Lung (tissue), 12 donors: ENCODE results near the gene ACVR1B. TPM values are rescaled to one million over a fixed set of nuclear protein-coding genes. Genes with fewer than 3 reads are reported as not detected.

ENCODE experiments used
- ATAC-seq: fragments of 200-7000 bp; cut with Tn5 transposase; one replicate; pipeline ENCODE4 v1.9.1; 2020; ENCODE audit warnings: moderate number of reproducible peaks; ENCODE audit not compliant: insufficient read depth, low FRiP score
- DNase-seq, 3 donors: peaks; one replicate each; pipeline ENCODE4 v3.0.0-alpha.2; 2013 to 2017
- H3K27ac ChIP-seq, 2 donors: one replicate each; pipeline ENCODE4 v1.5.1; 2013; ENCODE audit warnings: mild to moderate bottlenecking in 2 of 2, moderate library complexity in 2 of 2, control low read depth in 1 of 2, inconsistent platforms in 1 of 2, low read depth in 1 of 2, low read length in 1 of 2
- H3K27me3 ChIP-seq, 3 donors: one replicate each; pipeline ENCODE4 v1.5.1; 2013; ENCODE audit warnings: low read length in 2 of 3; ENCODE audit not compliant: control insufficient read depth in 3 of 3, insufficient read depth in 3 of 3
- H3K36me3 ChIP-seq, 4 donors: one replicate each; pipeline ENCODE4 v1.5.1; 2013; ENCODE audit warnings: low read length in 4 of 4, mild to moderate bottlenecking in 1 of 4, moderate library complexity in 1 of 4; ENCODE audit not compliant: control insufficient read depth in 4 of 4, insufficient read depth in 4 of 4
- H3K4me1 ChIP-seq, 5 donors: one replicate each; pipeline ENCODE4 v1.5.1; 2013; ENCODE audit warnings: low read length in 5 of 5, mild to moderate bottlenecking in 2 of 5, moderate library complexity in 1 of 5; ENCODE audit not compliant: control insufficient read depth in 5 of 5, insufficient read depth in 5 of 5
- H3K4me3 ChIP-seq: one replicate; pipeline ENCODE4 v1.5.1; 2013; ENCODE audit warnings: mild to moderate bottlenecking, control low read depth, moderate library complexity
- H3K9ac ChIP-seq, 2 donors: one replicate each; pipeline ENCODE4 v1.5.1; 2013; ENCODE audit warnings: low read length in 2 of 2, control low read depth in 1 of 2; ENCODE audit not compliant: insufficient read depth in 1 of 2
- H3K9me3 ChIP-seq, 4 donors: one replicate each; pipeline ENCODE4 v1.5.1; 2013; ENCODE audit warnings: low read length in 3 of 4, mild to moderate bottlenecking in 1 of 4, moderate library complexity in 1 of 4; ENCODE audit not compliant: control insufficient read depth in 4 of 4, insufficient read depth in 3 of 4
- WGBS, 2 donors: extraction: QIAGEN DNeasy Blood & Tissue Kit; methylation state at CpG; one replicate each; pipeline ENCODE4 v1.1.7; 2013; 5-methylcytosine and 5-hydroxymethylcytosine counted together
- polyA plus RNA-seq, 2 donors: library from polyadenylated mRNA; stranded (reverse); fragments of 200-250 nt; gene quantifications; one replicate each; pipeline ENCODE4 v1.2.1, GENCODE V29; 2013
- total RNA-seq, 2 donors: library from RNA; depleted of rRNA in 1 of 2; stranded (reverse); fragments of >200 nt in 1 of 2; gene quantifications; one replicate each; pipeline ENCODE4 v1.2.1, GENCODE V29; 2014 to 2021
- TF ChIP-seq, protein P1 (sequence below): IDR thresholded peaks from 2 replicates; pipeline ENCODE4 v1.5.1; 2012; ENCODE audit warnings: mild to moderate bottlenecking; ENCODE audit errors: control extremely low read depth, extremely low read depth
- donor health status: control.
- donor health status: control.
- donor health status: Bipolar disorder and iron deficiency.
- donor health status: healthy.
- donor health status: DM: yes; HTN: yes; CAD: no.

The ACVR1B gene
- total and polyA plus RNA-seq, 4 donors = 14.0 to 41.7 (median 21.0) TPM

DNA sequence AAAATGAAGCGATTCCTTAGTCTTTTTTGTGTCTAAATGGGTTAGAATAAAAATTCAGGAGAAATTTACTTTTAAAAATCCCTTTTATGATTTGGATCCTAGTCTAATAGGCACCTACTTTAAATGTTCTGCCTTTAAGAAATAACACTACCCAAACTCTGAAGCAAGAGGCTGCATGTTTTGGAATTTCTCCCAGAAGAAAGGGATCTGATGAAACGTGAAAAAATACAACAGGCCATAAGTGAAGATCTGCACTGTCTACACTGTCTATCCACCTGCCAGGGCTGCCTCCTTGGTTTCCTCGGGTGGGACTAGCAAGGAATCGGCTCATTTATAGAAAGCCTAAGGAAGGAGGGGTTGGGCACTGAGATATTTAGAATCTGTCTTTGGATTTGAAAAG is 22.1 kb downstream of the ACVR1B start:
- TF ChIP-seq, protein P1, sequence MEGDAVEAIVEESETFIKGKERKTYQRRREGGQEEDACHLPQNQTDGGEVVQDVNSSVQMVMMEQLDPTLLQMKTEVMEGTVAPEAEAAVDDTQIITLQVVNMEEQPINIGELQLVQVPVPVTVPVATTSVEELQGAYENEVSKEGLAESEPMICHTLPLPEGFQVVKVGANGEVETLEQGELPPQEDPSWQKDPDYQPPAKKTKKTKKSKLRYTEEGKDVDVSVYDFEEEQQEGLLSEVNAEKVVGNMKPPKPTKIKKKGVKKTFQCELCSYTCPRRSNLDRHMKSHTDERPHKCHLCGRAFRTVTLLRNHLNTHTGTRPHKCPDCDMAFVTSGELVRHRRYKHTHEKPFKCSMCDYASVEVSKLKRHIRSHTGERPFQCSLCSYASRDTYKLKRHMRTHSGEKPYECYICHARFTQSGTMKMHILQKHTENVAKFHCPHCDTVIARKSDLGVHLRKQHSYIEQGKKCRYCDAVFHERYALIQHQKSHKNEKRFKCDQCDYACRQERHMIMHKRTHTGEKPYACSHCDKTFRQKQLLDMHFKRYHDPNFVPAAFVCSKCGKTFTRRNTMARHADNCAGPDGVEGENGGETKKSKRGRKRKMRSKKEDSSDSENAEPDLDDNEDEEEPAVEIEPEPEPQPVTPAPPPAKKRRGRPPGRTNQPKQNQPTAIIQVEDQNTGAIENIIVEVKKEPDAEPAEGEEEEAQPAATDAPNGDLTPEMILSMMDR = no peak
- H3K9me3 ChIP-seq = no peaks in the 10 kb centered on the region
- H3K36me3 ChIP-seq = peaks cover 5 to 17% (median 12%) of the 10 kb centered on the region in 4 donors
- DNase-seq (no peak), ATAC-seq (no peak)
- no peak overlapping the region for H3K4me3 ChIP-seq
- 65 to 69% methylated on average over 4 of the region's 4 CpGs for WGBS, 2 donors
- H3K4me1 ChIP-seq = peaks cover 5 to 45% (median 11%) of the 10 kb centered on the region in 5 donors
- H3K27ac ChIP-seq = no peak overlapping the region
- no peaks in the 10 kb centered on the region for H3K27me3 ChIP-seq
- H3K9ac ChIP-seq = no peak overlapping the region

DNA sequence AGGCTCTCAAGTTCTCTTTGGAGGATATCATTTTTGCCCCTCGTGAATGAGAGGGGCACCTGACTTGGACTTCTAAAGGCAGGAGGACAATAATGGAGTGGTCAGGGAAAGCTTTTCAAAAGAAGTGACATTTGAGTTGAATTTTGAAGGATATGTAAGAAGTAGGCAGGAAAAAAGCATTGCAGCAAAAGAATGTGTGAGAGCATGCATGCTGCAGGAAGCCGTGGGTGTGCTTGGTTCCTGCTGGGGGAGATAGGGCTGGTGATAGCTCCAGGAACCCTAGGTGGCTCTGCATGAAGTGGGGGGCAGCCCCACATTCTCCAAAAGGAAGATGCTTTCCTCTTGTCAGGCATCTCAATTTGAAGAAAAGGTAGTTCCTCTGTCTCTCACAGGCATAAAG is 23.1 kb downstream of the ACVR1B start:
- ATAC-seq = no peak
- H3K36me3 ChIP-seq = peaks cover 5 to 17% (median 11%) of the 10 kb centered on the region in 4 donors
- H3K9me3 ChIP-seq = no peaks in the 10 kb centered on the region
- H3K9ac ChIP-seq = no peak overlapping the region
- TF ChIP-seq, protein P1 = no peak
- no peaks in the 10 kb centered on the region for H3K27me3 ChIP-seq
- WGBS, 2 donors = 13 to 34% methylated on average over 2 of the region's 2 CpGs
- H3K4me1 ChIP-seq = peaks cover 5 to 45% (median 11%) of the 10 kb centered on the region in 5 donors
- DNase-seq = no peak
- no peak overlapping the region for H3K4me3 ChIP-seq
- H3K27ac ChIP-seq = no peak overlapping the region

DNA sequence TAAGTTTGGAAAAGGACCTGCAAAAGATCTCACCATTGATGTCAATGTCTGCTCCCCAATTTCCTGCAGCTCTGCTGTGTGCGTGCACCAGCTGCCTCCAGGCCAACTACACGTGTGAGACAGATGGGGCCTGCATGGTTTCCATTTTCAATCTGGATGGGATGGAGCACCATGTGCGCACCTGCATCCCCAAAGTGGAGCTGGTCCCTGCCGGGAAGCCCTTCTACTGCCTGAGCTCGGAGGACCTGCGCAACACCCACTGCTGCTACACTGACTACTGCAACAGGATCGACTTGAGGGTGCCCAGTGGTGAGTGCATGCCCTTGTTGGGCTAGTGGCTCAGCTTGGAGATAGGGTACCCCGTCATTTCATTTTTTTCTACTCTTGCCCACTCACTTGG is 23.7 kb downstream of the ACVR1B start:
- Histone ChIP-seq H3K9ac (no peak overlapping the region), H3K27ac (no peak overlapping the region), H3K9me3 (no peaks in the 10 kb centered on the region), H3K4me3 (no peak overlapping the region), H3K36me3 (peaks cover 5 to 17% (median 11%) of the 10 kb centered on the region in 4 donors), H3K27me3 (no peaks in the 10 kb centered on the region), H3K4me1 (peaks cover 5 to 45% (median 10%) of the 10 kb centered on the region in 5 donors)
- DNase-seq = no peak
- TF ChIP-seq, protein P1 = no peak
- no peak for ATAC-seq
- 84 to 86% methylated on average over 8 of the region's 8 CpGs for WGBS, 2 donors
